ENCODE data around the gene KCNQ5. TPM values are rescaled to one million over a fixed set of nuclear protein-coding genes. Genes with fewer than 3 reads are reported as not detected.

Gene KCNQ5
- total RNA-seq, 1 donor from 2014 or later, result not detected

- no peaks in the 10 kb centered on the region for H3K9me3 Mint-ChIP-seq
- no peak for DNase-seq (ENCODE audit: low spot score)
- Histone ChIP-seq H3K27me3 (no peaks in the 10 kb centered on the region), H3K4me3 (no peak overlapping the region), H3F3A (ENCODE audit: low read depth) (no peaks in the 10 kb centered on the region), H3K27ac (no peak overlapping the region), H3K36me3 (no peaks in the 10 kb centered on the region), H3K9ac (no peak overlapping the region), H3K79me2 (ENCODE audit: low read depth) (no peaks in the 10 kb centered on the region), H3K4me1 (no peaks in the 10 kb centered on the region), H4K20me1 (ENCODE audit: low read depth) (no peaks in the 10 kb centered on the region), H2AFZ (replicated peaks) (no peak overlapping the region), H3K4me2 (no peak overlapping the region), H3K9me3 (ENCODE audit: low read depth) (no peaks in the 10 kb centered on the region)
- no peak overlapping the region for H3K4me3 Mint-ChIP-seq
- no peaks in the 10 kb centered on the region for H3K36me3 Mint-ChIP-seq
- peaks cover 2% of the 10 kb centered on the region for H3K27me3 Mint-ChIP-seq (ENCODE audit: insufficient read depth, low read depth)
- H3K27ac Mint-ChIP-seq, result no peak overlapping the region
- H3K4me1 Mint-ChIP-seq, result peaks cover 8% of the 10 kb centered on the region
- no peak for TF ChIP-seq EZH2 (IDR thresholded peaks at IDR 0.05)
- no peak for TF ChIP-seq EZH2phosphoT487 (IDR thresholded peaks at IDR 0.05)
- TF ChIP-seq CTCF (IDR thresholded peaks at IDR 0.05), result no peak
Measured at GRCh38 chr6:72642435-72642834, 20.6 kb downstream of the KCNQ5 start.

- Mint-ChIP-seq H3K36me3 (no peaks in the 10 kb centered on the region), H3K27me3 (ENCODE audit: insufficient read depth, low read depth) (peaks cover 2% of the 10 kb centered on the region), H3K4me3 (no peak overlapping the region), H3K4me1 (peaks cover 8% of the 10 kb centered on the region), H3K27ac (no peak overlapping the region), H3K9me3 (no peaks in the 10 kb centered on the region)
- no peaks in the 10 kb centered on the region for H3K9me3 ChIP-seq (ENCODE audit: low read depth)
- H2AFZ ChIP-seq (replicated peaks), result no peak overlapping the region
- H3K36me3 ChIP-seq, result no peaks in the 10 kb centered on the region
- TF ChIP-seq EZH2 (IDR thresholded peaks at IDR 0.05) (no peak), EZH2phosphoT487 (IDR thresholded peaks at IDR 0.05) (no peak), CTCF (IDR thresholded peaks at IDR 0.05) (no peak)
- H3K4me3 ChIP-seq, result no peak overlapping the region
- no peaks in the 10 kb centered on the region for H4K20me1 ChIP-seq (ENCODE audit: low read depth)
- H3K27ac ChIP-seq, result no peak overlapping the region
- H3K79me2 ChIP-seq (ENCODE audit: low read depth), result no peaks in the 10 kb centered on the region
- H3K27me3 ChIP-seq, result no peaks in the 10 kb centered on the region
- H3F3A ChIP-seq (ENCODE audit: low read depth), result no peaks in the 10 kb centered on the region
- DNase-seq (ENCODE audit: low spot score), result no peak
- no peaks in the 10 kb centered on the region for H3K4me1 ChIP-seq
- no peak overlapping the region for H3K4me2 ChIP-seq
- no peak overlapping the region for H3K9ac ChIP-seq
Measured at GRCh38 chr6:72643214-72643613, 21.4 kb downstream of the KCNQ5 start.

GRCh38 chr6:72646604-72647485 lies 25.0 kb downstream of the KCNQ5 start:
- Histone ChIP-seq H3K27ac (no peak overlapping the region), H2AFZ (replicated peaks) (no peak overlapping the region), H3K9ac (no peak overlapping the region), H4K20me1 (ENCODE audit: low read depth) (no peaks in the 10 kb centered on the region), H3K27me3 (no peaks in the 10 kb centered on the region), H3F3A (ENCODE audit: low read depth) (no peaks in the 10 kb centered on the region), H3K4me2 (no peak overlapping the region), H3K79me2 (ENCODE audit: low read depth) (no peaks in the 10 kb centered on the region), H3K9me3 (ENCODE audit: low read depth) (no peaks in the 10 kb centered on the region), H3K4me3 (no peak overlapping the region), H3K36me3 (no peaks in the 10 kb centered on the region), H3K4me1 (no peaks in the 10 kb centered on the region)
- Mint-ChIP-seq H3K27me3 (ENCODE audit: insufficient read depth, low read depth) (peaks cover 2% of the 10 kb centered on the region), H3K4me3 (no peak overlapping the region), H3K9me3 (no peaks in the 10 kb centered on the region), H3K4me1 (peaks cover 8% of the 10 kb centered on the region), H3K27ac (no peak overlapping the region), H3K36me3 (no peaks in the 10 kb centered on the region)
- no peak for TF ChIP-seq EZH2 (IDR thresholded peaks at IDR 0.05)
- TF ChIP-seq EZH2phosphoT487 (IDR thresholded peaks at IDR 0.05), result no peak
- TF ChIP-seq CTCF (IDR thresholded peaks at IDR 0.05), result no peak
- DNase-seq (ENCODE audit: low spot score), result no peak
